ENCODE results near the gene HCFC1R1.
"Not testable (repeated sequence)": the region's sequence is repeated elsewhere in the genome, so short reads cannot be mapped to it uniquely, and the experiment has no call there.

Gene HCFC1R1

GRCh38 chr16:3057181-3058138, 33.7 kb upstream of the HCFC1R1 start:
- no peak for DNase-seq (ENCODE audit: extremely low read depth in 1 of 2, low read depth in 1 of 2)

GRCh38 chr16:3056336-3057180, 32.8 kb upstream of the HCFC1R1 start:
- no peak for DNase-seq (ENCODE audit: extremely low read depth in 1 of 2, low read depth in 1 of 2)

DNA sequence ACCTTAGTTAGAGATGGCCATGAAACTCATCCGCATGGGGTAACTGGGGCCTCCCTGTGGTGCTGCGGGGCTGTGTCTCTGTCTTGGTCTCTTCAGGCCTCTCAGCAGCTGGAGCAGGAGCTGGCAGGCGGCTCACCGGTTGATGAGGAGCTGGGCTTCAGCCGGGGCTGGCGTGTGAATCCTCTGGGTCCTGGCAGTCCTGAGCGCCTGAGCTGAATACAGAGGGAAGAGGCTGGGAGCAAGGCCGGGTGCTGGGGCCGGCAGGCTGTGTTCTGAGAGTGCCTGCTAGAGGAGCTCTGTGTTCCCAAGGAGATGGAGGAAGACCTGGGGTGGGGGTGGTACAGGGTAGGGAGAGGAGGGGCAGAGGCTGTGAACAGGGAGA, 32.0 kb upstream of the HCFC1R1 start:
- not testable (repeated sequence) for DNase-seq (ENCODE audit: extremely low read depth in 1 of 2, low read depth in 1 of 2)

DNA sequence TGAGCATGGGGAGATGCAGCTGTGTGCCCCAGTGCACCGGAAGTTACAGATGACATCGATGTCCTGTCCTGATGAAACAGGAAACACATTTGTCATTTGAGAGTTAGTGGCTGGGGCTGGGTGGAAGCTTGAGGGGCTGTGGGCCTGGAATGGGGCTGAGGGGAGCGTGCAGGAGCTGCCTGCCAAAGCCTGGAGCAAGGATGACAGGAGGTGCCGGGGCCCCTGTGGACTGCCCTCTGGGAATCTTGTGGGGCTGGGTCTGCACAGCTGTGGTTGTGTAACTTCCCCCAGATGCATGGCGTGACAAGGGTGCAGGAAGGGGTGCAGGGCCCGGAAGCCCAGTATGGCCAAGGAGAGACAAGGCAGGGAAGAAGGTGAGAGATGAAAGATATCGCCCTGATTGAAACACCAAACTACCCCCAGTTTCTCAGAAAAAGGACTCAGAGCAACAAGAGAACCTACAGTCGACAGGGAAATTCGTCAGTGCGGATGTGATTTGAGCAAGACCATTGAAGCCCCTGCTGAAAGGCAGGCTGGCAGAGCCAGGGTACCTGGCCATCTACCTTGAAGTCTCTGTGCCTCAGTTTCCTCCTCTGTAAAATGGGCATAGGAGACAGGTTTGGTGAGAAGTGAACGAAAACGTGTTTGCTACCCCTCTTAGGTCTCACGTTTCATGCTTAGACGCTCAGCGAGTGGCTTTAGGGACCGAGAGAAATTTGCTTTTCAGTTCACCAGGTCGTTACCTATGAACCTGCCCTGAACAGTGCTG, 31.4 kb upstream of the HCFC1R1 start:
- DNase-seq (ENCODE audit: extremely low read depth in 1 of 2, low read depth in 1 of 2) = no peak

DNA sequence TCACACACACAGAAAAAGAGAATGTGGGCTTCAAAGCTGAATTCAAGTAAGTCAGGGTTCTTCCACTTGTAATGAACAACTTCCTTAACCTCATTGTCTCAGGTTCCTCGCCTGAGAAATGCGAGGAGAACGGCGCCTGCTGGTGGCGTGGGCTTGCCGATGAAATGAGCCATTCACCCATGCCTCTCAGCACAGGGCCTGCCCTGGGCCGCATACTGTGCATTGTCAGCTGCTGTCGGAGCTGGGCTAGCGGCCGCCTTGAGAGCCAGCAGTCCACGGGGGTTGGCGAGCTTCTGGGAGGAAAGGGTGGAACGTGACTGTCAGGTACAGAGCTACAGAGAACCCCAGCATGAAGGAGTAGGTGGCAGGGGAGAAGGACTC, 29.6 kb upstream of the HCFC1R1 start:
- not testable (repeated sequence) for DNase-seq (ENCODE audit: extremely low read depth in 1 of 2, low read depth in 1 of 2)

GRCh38 chr16:3052571-3053329, 29.0 kb upstream of the HCFC1R1 start:
- DNase-seq (ENCODE audit: extremely low read depth in 1 of 2, low read depth in 1 of 2) = not testable (repeated sequence)

- no peak for DNase-seq (ENCODE audit: extremely low read depth in 1 of 2, low read depth in 1 of 2)
Observed at GRCh38 chr16:3051494-3051893, 27.8 kb upstream of the HCFC1R1 start.

DNA sequence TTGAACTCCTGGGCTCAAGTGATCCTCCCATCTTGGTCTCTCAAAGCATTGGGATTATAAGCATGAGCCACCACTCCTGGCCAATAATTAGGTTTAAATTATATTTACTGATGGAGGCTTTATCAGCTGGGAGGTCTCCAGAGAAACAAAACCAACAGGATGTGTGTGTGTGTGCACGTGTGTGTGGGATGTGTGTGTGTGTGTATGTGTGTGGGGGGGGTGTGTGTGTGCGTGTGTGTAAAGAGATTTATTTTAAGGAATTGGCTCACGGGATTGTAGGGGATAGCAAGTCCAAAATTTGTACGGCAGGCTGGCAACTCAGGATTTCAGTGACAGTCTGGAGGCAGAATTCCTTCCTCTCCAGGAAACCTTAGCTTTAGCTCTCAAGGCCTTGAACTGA, 27.3 kb upstream of the HCFC1R1 start:
- DNase-seq (ENCODE audit: extremely low read depth in 1 of 2, low read depth in 1 of 2) = no peak

GRCh38 chr16:3050487-3050886, 26.7 kb upstream of the HCFC1R1 start:
- no peak for DNase-seq (ENCODE audit: extremely low read depth in 1 of 2, low read depth in 1 of 2)

GRCh38 chr16:3049921-3050481, 26.3 kb upstream of the HCFC1R1 start:
- no peak for DNase-seq (ENCODE audit: extremely low read depth in 1 of 2, low read depth in 1 of 2)

- no peak for DNase-seq (ENCODE audit: extremely low read depth in 1 of 2, low read depth in 1 of 2)
Observed at GRCh38 chr16:3047387-3047720, 23.6 kb upstream of the HCFC1R1 start.

- DNase-seq (ENCODE audit: extremely low read depth in 1 of 2, low read depth in 1 of 2) = no peak
Observed at GRCh38 chr16:3046641-3047386, 23.1 kb upstream of the HCFC1R1 start.

- DNase-seq (ENCODE audit: extremely low read depth in 1 of 2, low read depth in 1 of 2) = no peak
Observed at GRCh38 chr16:3045758-3046640, 22.3 kb upstream of the HCFC1R1 start, which contains the start of gene MMP25. TSS of gene MMP25 (plus strand) at chr16:3046561. CDS start at chr16:3046918, 357 bp downstream.

- DNase-seq (ENCODE audit: extremely low read depth in 1 of 2, low read depth in 1 of 2) = no peak
Observed at GRCh38 chr16:3044708-3045107, 21.0 kb upstream of the HCFC1R1 start.

DNA sequence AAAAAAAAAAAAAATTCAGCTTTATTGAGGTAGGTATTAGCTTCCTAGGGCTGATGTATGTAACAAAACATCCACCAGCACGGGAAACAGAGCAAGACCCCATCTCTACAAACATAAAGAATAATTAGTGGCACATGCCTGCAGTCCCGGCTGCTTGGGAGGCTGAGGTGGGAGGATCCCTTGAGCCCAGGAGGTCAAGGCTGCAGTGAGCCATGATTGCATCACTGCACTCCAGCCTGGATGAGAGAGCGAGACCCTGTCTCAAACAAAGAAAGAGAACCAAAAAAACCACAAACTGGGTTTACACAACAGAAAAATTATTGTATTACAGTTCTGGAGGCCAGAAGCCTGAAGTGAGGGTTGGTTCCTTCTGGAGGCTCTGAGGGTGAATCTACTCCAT, 18.6 kb upstream of the HCFC1R1 start:
- no peak for DNase-seq (ENCODE audit: extremely low read depth in 1 of 2, low read depth in 1 of 2)

DNA sequence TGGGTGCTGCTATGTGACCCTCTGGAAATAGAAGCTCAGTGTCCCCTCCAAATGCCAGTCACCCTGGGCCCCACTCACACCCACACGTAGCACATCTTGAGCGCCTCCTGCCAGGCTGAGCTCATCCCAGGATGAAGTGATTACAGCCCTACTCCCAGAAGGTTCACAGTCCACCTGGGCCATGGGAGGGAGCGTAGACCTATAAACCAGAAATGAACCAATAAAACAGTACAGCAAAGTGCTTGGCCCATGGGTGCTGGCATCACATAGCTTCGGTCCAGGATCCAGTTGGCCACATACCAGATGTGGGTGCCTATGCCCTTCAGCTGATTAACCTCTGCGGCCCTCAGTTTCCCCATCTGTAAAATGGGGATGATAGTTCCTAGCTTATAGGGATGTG, 15.2 kb upstream of the HCFC1R1 start:
- no peak for DNase-seq (ENCODE audit: extremely low read depth in 1 of 2, low read depth in 1 of 2)

DNA sequence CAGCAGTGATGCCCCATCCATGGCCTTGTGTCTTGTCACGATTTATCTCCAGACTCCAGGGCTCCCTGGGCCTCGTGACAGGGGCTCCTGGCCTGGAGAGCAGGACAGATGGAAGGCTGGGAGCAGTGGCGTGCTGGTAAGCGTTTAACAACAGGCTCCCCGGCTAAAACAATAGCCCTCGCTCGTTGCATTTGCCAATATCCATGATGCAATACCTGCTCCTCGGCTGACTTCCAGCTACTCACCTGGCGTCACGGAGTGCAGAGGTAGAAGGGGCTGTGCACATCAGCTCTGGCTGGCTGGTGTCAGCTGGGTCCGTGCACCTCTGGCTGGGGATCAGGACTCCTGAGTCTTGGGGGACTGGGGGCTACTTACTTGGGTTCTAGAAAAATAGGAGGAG, 14.5 kb upstream of the HCFC1R1 start:
- no peak for DNase-seq (ENCODE audit: extremely low read depth in 1 of 2, low read depth in 1 of 2)

DNA sequence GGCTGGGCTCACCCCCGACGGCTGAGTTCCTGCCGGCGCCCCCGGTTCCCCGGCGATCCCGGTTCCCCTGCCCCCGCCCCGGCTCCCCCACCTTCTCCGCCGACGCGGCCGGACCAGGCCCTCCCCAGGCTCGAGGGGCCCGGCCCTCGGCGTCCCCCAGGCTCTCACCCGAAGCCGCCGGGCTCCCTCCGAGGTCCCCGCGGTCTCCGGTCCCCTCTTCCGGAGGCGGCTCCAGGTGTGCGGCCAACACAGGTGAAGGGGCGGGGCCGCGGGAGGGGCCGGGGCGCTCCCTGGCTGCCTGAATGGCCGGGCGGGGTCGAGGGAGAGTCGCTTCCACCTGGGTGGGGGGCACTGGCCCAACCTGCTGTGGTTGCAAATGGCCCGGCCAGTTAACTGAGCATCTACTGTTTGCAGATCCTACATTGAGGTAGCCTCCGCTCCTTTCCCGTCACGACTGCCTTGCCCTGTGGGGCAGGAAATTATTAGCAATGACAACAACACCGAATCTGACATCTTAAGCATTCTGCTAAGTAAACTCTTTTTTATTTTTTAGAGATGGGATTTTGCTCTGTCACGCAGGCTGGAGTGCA, 13.1 kb upstream of the HCFC1R1 start, which contains the start of gene BICDL2:
BICDL2 (minus strand) TSS at position 219 of the 590 bp plus-strand sequence. CDS start 1,448 bp downstream, outside the sequence.
- DNase-seq (ENCODE audit: extremely low read depth in 1 of 2, low read depth in 1 of 2) = no peak
